Measurements from ENCODE around the gene TAF6. TPM values are rescaled to one million over a fixed set of nuclear protein-coding genes. Genes with fewer than 3 reads are reported as not detected.

TAF6 gene
- total RNA-seq, result 27.9 TPM

GRCh38 chr7:100119072-100119969, at the start of gene TAF6, which contains the start of gene CNPY4:
Gene TAF6 (minus strand): TSS chr7:100119358. CDS start chr7:100114209, 5,149 bp downstream.
Gene CNPY4 (plus strand): TSS chr7:100119634. CDS start chr7:100119745, 111 bp downstream.

DNA sequence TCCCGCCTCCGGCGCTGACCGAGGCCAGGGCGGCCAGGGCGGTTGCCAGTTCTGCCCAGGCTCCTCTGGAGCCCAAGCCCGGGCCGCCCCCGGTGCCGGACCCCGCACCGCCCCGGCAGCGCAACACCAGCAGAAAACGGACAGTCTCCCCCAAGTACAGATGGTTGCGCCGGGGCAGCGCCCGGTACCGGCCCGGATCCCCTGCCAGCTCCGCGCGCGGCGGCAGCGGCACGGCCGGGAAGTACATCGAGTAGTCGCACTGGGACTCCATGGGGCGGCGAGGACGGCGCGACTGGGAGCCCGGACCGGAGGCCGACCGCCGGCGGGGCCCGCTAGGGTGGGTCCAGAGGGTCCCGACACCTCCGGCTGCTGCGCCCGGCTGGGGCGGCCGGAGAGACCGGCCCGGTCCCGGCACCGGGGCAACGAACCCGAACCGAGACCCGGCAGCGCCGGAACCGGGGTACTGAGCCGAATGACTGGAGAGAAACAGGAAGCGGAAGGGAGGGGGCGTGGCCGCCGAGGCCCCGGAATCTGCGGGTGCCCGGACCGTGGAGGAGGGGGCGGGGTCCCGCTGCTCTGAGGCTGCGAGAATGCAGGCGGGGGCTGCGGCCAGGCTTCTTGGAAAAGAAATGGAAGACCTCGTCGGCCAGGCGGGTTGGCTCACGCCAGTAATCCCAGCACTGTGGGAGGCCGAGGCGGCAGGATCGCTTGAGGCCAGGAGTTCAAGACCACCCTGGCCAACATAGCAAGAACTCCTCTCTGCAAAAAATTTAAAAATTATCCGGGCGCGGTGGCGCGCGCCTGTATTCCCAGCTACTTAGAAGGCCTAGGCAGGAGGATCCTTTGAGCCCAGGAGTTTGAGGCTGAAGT, 39.3 kb upstream of the TAF6 start, which contains the start of gene TRAPPC14:
TSS of gene TRAPPC14 (minus strand) at position 495 of the 870 bp plus-strand sequence. CDS start at position 271, 224 bp downstream.

GRCh38 chr7:100148559-100149328, 29.6 kb upstream of the TAF6 start, which contains the start of gene LAMTOR4:
Gene LAMTOR4 (plus strand): TSS chr7:100148918. CDS start chr7:100148973, 55 bp downstream.

DNA sequence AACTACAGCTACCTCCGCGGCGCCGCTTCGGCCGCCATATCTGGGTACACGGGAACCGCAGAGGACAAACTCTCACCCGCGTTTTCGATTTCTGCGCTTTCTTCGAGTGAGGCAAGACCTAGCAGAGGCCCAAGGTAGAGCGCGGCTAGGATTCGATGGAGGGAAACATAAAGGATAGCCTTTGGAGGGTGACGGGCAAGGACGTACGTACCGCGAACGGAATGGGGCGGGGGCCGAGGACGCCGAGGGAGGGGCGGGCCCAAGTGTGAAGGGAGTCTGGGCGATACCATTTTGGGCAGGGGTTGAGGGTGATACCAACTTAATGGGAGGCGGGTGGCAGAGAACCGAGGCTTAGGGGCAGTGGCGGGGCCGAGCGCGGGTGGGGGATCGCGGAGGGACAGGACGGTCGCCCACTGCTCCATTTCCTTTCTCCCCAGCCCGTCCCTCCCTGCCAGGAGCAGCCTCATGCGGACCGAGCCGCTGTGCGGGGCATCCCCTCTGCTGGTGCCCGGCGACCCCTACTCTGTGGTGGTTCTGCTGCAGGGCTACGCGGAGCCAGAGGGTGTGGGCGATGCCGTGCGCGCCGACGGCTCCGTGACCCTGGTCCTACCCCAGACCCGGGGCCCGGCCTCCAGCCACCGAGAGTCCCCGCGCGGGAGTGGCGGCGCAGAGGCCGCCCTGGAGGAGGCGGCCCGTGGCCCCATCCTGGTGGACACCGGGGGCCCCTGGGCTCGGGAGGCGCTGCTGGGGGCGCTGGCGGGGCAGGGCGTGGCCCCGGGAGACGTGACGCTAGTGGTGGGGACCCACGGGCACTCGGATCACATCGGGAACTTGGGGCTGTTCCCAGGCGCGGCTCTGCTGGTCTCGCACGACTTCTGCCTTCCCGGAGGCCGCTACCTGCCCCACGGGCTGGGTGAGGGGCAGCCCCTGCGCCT, 8.0 kb upstream of the TAF6 start, which contains the start of gene MBLAC1:
TSS of gene MBLAC1 (plus strand) at position 37 of the 935 bp plus-strand sequence. CDS start at position 466, 429 bp downstream.

DNA sequence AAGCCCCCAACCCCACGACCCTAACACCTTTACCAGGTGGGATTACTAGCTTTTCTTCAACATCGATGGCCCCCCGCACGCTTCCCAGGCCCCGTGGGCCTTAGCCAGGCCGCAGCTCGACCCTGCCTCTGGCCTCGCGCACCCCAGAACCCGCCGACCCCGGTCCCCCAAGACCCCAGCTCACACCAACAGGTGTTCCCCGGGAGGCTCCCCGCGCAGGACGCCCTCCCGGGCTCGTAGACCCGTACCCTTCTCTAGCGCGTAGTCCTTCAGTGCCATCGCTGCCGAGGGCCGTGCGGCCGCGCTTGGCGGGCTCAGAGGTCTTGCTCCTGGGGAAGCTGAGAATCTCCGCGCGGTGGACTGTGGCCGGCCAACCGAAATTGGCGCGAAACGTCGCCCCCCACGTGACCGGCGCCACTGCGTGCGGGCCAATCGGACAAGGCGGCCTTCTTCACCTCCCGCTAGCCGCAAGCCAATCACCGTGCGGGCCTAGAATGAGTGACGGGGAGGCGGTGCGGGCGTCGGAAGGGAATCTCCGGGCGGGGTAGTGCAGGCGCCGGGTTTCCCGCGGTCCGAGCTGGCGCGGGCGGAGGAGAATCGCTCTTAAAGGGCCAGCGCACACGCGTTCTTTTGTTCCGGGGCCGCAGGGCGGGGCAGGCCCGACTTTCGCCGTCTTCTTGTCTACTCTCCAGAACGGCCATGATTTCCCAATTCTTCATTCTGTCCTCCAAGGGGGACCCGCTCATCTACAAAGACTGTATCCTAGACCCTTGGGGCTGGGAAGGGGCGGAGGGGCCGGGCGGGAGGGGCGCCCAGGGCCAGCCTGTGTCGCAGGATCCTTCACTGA, 17.9 kb downstream of the TAF6 start, which contains the start of the genes AP4M1 and MCM7:
TSS of gene AP4M1 (plus strand) at position 628 of the 847 bp plus-strand sequence. CDS start at position 700, 72 bp downstream.
TSS of gene MCM7 (minus strand) at position 382 of the 847 bp plus-strand sequence. CDS start at position 279, 103 bp downstream.

DNA sequence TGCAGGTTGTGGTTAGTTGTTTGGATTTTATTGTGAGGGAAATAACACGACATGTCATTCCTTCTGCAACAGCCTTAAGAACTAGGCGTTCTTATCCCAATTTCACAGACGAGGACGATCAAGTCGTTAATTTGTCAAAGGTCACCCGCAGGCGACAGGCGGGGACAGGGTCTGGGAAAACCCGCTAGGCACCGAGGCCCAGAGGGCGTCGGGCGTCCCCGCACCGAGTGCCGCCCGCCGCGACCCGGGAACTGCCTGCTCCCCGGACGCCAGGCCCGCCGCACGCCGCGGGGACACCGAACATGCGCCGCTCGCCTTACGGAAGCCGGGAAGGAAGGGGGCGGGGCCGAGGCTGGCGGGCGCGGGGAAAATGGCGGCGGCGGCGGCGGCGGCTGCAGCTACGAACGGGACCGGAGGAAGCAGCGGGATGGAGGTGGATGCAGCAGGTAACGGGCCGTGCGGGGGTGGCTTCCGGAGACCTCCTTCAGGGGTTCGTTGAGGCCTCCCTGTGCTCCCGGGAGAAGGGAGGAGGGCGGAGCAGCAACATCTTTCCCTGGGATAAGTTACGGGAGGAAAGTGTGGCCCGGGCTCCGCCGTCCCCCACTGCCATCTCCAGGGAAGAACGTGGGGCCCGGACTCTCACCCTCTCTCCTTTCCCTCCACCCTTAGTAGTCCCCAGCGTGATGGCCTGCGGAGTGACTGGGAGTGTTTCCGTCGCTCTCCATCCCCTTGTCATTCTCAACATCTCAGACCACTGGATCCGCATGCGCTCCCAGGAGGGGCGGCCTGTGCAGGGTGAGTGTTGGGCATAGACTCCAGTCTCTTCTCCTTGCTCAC, 30.3 kb downstream of the TAF6 start, which contains the start of gene COPS6:
TSS of gene COPS6 (plus strand) at position 349 of the 837 bp plus-strand sequence. CDS start at position 371, 22 bp downstream.

DNA sequence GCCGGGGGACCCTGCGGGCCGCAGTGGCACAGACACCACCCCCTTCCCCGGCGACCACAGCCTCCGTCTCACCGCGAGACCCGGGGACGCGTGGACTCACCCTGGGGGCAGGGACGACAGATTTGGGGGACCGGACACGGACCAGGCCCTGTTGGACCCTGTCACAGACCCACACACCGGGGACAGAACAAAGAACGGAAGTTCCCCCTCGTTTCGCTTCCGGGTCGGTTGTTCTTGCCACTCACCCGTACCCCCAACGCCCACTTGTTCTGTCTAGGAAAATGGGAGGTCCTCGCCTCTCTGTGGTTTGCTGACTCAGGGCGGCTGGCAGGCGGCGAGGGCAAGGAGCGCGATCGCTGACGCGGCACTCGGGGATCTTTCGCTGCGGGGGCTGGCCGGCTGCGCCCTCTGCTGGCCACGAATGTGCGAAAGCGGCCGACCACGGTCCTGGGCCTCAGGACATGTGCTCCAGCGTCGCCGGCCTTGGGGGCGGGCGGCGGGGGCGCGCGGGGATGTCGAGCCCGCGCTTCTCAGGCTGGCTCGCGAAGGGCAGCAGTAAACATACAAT, 37.5 kb downstream of the TAF6 start, which contains the start of gene ZNF3:
TSS of gene ZNF3 (minus strand) at position 189 of the 568 bp plus-strand sequence. CDS start 4,366 bp downstream, outside the sequence.

Small RNA genes lying within 50 kb of the gene (small RNA-seq; reads per million reads assigned to genes)
- gene MIR106B (ENCODE audit: low replicate concordance), result 110 reads per million, percentile 95 among the genes with 10 or more reads in this experiment
- gene MIR25 (ENCODE audit: low replicate concordance), result 1,557 reads per million, percentile 99 among the genes with 10 or more reads in this experiment
- 1,097 reads per million, percentile 98 among the genes with 10 or more reads in this experiment for gene MIR93 (ENCODE audit: low replicate concordance)

Other genes with a start within 250 kb of the TAF6 start
- not detected for gene OR2AE1, start 242.3 kb downstream of the TAF6 start, total RNA-seq
- 20.7 TPM for gene TRIM4, start 199.8 kb downstream of the TAF6 start, total RNA-seq
- gene GJC3, start 189.7 kb downstream of the TAF6 start, total RNA-seq, result not detected
- gene AZGP1, start 143.3 kb downstream of the TAF6 start, total RNA-seq, result not detected
- 87.0 TPM for gene ZKSCAN1, start 103.8 kb downstream of the TAF6 start, total RNA-seq
- 21.3 TPM for gene ZSCAN21, start 69.6 kb downstream of the TAF6 start, total RNA-seq
- 72.9 TPM for gene ZNF3, start 37.6 kb downstream of the TAF6 start, total RNA-seq
- gene COPS6, start 30.4 kb downstream of the TAF6 start, total RNA-seq, result 35.7 TPM
- gene MCM7, start 18.0 kb downstream of the TAF6 start, total RNA-seq, result 76.1 TPM
- gene AP4M1, start 17.7 kb downstream of the TAF6 start, total RNA-seq, result 29.7 TPM
- 22.5 TPM for gene CNPY4, start 276 bp upstream of the TAF6 start, total RNA-seq
- 8.1 TPM for gene MBLAC1, start 7.6 kb upstream of the TAF6 start, total RNA-seq
- gene LAMTOR4, start 29.6 kb upstream of the TAF6 start, total RNA-seq, result 31.0 TPM
- 19.7 TPM for gene TRAPPC14, start 39.4 kb upstream of the TAF6 start, total RNA-seq
- 7.2 TPM for gene GAL3ST4, start 49.3 kb upstream of the TAF6 start, total RNA-seq
- gene GPC2, start 58.0 kb upstream of the TAF6 start, total RNA-seq, result 67.3 TPM
- gene STAG3, start 58.6 kb upstream of the TAF6 start, total RNA-seq, result 1.3 TPM
- gene PVRIG, start 100.6 kb upstream of the TAF6 start, total RNA-seq, result not detected
- gene SPDYE3, start 188.3 kb upstream of the TAF6 start, total RNA-seq, result not detected
- 35.4 TPM for gene PILRB, start 238.8 kb upstream of the TAF6 start, total RNA-seq